GM04503 (cell line): ENCODE results near the gene STAB1.

Source experiments
- DNase-seq: peaks from one replicate; pipeline ENCODE4 v3.0.0-alpha.2; 2012; ENCODE audit warnings: low read depth

STAB1 gene

DNA sequence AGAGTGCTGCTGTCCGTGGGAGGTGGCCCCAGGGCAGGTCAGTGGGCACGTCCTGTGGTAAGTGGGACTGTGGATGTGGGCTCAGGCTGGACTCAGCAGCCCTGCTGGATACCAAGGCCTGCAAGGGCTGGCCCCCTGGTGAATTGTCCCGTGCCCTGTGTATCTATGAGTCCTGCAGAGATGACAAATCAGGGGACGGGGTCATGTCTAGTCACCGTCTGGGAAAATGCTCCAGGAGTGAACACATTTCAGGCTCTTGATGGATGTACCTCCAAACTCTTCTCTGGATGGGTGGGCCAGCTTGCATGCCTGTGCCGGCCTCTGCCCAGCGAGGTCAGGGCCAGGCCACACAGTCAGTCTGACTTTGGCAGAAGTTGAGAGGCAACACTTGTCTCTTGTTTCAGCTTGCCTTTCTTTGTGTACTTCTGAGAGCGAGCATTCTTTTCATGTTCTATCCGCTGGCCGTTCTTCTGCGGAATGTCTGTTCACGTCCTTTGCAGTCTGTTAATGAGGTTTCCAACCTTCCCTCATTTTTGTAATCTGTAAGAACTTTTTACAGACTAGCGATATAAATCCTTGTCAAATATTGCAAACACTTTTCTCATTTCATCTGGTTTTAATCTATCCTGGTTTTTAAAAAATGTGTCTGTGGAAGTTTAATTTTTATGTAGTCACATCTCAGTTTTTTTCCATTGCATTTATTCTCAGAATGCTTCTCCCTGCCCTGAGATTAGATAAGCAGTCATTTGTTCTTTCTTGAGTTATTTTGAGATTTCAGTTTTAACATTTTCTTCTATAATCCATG lies 11.4 kb upstream of the STAB1 start:
- DNase-seq: peak; percentile 73

DNA sequence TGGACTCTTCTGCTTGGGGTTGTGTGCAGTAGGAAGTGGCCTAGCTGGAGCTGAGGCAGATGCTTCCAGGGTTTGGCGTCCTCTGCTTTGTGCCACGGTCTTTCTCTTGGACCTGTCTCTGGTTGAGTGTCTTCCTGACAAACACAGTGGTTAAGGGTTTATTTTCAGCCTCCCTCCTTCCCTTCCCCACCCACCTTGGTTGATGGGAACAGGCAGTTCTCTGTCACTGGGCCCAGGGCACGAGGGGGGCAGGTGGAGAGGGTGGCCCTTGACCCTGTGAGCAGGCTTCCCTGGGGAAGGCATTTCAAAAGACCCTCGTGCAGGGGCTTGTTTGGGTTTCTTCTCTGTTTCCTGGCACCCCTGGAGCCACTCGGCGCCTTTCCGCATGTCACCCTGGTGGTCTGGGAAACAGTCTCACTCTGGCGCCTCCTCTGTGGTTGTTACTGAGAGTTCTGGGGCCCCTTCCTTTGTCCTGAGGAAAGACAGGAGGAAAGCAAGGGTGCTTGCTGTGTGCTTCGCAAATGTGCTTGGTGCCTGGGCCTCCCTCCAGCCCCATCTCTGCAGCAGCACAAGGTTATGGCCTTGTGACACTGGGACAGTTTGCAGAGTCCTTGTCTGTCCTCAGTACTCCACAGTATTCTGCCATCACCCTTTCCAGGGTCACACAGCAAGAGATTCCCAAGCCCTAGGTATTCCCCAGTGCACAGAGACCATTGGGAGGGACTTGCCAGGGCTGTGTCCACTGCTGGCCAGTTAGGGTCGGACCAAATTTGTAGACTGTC lies 10.3 kb upstream of the STAB1 start:
- DNase-seq: no peak

DNA sequence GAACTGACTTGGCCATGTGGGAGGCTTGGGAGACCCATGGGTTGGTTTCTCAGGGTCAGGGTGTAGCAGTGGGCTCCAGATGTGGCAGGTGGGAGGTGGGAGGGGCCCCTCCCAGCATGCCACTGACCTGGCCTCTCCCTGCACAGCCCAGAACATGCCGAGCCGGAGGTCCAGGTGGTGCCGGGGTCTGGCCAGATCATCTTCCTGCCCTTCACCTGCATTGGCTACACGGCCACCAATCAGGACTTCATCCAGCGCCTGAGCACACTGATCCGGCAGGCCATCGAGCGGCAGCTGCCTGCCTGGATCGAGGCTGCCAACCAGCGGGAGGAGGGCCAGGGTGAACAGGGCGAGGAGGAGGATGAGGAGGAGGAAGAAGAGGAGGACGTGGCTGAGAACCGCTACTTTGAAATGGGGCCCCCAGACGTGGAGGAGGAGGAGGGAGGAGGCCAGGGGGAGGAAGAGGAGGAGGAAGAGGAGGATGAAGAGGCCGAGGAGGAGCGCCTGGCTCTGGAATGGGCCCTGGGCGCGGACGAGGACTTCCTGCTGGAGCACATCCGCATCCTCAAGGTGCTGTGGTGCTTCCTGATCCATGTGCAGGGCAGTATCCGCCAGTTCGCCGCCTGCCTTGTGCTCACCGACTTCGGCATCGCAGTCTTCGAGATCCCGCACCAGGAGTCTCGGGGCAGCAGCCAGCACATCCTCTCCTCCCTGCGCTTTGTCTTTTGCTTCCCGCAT lies 7.9 kb upstream of the STAB1 start:
- DNase-seq: no peak

DNA sequence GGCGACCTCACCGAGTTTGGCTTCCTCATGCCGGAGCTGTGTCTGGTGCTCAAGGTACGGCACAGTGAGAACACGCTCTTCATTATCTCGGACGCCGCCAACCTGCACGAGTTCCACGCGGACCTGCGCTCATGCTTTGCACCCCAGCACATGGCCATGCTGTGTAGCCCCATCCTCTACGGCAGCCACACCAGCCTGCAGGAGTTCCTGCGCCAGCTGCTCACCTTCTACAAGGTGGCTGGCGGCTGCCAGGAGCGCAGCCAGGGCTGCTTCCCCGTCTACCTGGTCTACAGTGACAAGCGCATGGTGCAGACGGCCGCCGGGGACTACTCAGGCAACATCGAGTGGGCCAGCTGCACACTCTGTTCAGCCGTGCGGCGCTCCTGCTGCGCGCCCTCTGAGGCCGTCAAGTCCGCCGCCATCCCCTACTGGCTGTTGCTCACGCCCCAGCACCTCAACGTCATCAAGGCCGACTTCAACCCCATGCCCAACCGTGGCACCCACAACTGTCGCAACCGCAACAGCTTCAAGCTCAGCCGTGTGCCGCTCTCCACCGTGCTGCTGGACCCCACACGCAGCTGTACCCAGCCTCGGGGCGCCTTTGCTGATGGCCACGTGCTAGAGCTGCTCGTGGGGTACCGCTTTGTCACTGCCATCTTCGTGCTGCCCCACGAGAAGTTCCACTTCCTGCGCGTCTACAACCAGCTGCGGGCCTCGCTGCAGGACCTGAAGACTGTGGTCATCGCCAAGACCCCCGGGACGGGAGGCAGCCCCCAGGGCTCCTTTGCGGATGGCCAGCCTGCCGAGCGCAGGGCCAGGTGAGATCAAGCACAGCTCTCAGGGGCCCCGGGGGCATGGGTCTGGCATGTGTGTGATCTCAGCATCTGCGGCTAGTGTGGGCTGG lies 7.1 kb upstream of the STAB1 start:
- DNase-seq: no peak

DNA sequence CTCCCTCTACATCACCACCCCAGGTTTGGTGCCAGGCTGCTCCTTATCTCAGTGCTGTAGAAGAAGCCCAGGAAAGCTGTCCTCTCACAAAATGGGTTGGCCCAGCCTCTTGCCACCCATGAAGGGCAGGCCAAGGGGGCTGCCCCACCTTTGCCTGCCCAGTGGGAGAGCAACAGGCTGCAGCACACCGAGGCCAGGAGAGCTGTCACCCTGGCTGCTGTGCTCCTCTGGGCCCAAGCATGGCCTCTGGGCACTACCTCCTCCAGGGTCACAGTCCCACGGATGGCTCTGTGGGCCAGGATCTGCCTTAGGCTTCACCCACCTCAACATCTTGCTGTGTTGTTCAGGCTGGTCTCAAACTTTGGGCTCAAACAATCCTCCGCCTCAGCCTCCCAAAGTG lies 6.4 kb upstream of the STAB1 start:
- DNase-seq: no peak

DNA sequence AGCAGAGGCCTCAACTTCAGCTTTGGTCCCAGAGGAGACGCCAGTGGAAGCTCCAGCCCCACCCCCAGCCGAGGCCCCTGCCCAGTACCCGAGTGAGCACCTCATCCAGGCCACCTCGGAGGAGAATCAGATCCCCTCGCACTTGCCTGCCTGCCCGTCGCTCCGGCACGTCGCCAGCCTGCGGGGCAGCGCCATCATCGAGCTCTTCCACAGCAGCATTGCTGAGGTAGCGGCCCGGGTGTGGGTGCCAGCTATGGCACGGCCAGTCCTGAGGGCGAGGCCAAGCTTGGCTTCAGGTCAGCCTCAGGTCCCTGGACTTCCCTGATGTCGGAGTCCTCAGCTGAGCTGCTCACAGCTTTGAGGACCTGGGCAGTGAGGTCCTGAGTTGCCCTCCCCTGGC lies 5.7 kb upstream of the STAB1 start:
- DNase-seq: no peak

DNA sequence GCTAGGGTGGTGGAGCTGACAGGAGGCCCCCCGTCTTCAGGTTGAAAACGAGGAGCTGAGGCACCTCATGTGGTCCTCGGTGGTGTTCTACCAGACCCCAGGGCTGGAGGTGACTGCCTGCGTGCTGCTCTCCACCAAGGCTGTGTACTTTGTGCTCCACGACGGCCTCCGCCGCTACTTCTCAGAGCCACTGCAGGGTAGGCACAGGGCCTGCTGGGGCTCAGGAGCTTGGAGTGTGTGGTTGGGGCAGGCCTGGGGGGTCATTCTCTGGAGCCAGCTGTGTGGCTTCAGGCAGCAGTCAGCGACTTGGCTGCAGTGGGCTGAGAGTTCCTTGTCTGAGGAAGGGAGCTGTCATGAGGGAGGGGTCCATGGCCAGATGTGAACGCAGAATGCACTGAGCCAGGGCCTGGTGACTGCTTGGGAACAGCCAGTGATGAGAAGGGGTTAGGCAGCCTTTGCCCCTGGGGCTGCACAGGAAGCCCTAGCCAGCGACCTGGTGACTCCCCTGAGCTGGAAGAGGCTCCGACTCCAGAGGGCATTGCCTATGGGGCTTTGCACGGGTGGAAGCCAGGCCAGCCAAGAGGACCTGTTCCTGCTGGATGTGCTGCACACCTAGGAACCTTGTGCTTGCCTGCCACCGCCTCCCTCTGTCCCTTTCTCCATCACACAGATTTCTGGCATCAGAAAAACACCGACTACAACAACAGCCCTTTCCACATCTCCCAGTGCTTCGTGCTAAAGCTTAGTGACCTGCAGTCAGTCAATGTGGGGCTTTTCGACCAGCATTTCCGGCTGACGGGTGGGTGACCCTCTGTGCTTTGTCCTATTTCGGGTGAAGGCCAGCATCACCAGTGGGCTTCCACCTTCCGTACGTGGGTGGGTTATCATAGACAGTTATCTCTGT lies 4.9 kb upstream of the STAB1 start:
- DNase-seq: no peak

DNA sequence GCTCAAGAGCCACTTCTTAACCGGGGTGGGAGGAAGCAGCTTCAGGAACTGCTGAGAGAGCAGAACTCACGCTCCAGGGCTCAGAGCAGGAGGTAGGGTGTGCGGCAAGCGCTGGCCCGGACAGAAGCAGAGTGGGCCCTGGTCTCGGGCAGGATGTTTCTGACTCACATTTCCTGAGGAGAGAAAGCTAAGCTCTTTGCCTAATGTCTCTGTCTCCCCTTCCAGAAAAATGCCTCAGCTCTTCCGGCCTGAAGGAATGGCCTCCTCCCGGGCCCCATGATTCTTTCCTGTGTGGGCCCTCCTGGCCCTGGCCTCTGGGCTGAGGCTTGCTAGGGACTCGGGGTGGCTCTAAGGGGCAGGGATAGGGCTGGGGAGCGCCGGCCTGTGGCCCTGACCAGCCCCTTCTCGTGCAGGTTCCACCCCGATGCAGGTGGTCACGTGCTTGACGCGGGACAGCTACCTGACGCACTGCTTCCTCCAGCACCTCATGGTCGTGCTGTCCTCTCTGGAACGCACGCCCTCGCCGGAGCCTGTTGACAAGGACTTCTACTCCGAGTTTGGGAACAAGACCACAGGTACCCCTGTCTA lies 4.1 kb upstream of the STAB1 start:
- DNase-seq: no peak

DNA sequence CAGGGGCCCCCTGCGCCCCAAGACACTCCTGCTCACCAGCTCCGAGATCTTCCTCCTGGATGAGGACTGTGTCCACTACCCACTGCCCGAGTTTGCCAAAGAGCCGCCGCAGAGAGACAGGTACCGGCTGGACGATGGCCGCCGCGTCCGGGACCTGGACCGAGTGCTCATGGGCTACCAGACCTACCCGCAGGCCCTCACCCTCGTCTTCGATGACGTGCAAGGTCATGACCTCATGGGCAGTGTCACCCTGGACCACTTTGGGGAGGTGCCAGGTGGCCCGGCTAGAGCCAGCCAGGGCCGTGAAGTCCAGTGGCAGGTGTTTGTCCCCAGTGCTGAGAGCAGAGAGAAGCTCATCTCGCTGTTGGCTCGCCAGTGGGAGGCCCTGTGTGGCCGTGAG lies 3.1 kb upstream of the STAB1 start:
- DNase-seq: no peak

DNA sequence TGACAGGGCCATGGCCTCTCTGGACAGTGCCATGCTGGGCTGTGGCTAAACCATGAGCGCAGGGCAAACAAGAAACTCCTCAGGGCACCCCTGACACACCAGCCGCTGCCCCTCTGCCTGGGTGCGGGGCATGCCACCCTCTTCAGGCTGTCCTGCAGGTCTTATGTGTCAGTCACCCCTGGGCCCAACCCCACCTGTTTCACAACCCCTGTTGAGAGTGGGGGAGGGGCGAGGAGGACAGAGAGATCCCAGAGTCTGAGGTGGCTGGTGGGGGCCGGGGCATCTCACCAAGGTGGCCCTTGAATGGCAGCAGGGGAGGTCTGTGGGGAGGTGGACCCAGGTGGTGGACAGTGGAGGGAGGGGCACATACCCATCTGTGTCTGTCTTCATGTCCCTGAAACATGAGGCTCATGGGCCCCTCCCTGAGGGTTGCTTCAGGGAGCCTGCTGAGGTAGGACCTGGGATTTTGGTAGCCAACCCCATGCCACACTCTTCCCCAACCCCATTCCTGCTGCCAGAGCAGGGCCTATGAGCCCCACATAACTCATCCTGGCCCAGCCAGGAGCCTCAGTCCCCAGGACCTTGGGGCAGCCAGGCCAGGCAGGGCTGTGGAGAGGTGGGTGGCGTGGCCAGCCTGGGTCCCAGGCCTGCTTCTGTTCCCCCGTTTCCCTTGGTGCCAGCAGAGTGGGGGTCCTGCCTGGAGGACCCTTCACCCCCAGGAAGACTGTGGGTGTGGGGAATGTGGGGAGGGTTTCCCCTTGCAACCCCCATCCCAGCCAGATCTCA lies 1.7 kb upstream of the STAB1 start:
- DNase-seq: no peak

DNA sequence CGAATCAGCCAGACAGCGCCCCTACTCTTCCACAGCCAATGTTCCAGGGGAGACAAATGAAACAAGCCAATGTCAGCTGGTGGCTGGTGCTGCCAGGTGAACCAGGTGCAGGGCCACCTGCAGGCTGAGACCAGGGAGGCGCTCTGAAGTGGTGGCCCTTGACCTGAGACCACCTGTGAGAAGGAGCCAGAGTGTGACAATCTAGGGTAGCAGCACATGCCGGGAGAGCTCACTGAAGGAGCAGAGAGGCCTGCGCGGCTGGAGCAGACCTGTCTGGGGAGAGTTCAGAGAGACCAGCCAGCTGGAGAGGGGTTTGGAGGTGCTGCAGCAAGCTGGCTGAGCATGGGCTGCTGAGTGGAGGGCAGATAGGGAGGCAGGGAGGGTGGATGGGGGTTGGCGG lies 693 bp upstream of the STAB1 start:
- no peak for DNase-seq

DNA sequence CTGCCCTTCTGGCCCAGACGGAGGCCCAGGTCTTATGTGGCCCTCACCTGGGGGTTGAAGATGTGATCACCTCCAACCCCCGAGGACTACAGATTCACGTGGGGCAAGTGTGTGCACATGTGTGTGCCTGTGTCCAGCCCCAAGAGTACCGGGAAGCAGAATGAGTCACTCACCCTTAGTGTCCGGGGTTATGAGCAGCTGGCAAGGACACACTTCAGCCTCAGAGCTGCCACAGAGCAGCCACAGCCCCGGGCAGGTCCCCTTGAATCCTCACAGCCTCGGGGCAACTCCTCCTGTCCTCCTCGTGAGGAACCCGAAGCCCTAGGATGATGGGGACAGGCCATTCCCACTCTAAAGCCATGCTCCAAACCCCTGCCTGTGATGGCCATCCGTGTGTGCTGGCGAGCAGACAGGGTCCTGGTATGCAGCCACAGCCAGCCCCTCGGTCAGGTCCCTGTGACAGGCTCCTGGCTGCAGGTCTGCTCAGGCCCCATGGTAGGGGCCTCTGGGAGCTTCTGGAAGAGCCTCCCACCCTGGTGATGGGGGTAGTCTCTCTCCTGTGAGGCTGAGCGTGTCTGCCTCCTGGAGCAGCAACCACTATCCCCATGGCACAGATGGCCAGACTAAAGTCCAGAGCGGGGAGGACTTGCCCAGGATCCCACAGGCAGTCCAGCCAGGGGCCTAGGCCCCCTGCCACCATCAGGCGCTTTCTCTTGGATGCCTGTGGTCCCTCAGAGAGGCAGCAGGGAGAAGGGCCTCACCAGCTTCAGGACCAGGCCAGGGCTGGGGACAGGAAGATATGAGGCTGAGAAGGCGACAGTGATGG lies 852 bp downstream of the STAB1 start:
- peak; percentile 26 for DNase-seq

DNA sequence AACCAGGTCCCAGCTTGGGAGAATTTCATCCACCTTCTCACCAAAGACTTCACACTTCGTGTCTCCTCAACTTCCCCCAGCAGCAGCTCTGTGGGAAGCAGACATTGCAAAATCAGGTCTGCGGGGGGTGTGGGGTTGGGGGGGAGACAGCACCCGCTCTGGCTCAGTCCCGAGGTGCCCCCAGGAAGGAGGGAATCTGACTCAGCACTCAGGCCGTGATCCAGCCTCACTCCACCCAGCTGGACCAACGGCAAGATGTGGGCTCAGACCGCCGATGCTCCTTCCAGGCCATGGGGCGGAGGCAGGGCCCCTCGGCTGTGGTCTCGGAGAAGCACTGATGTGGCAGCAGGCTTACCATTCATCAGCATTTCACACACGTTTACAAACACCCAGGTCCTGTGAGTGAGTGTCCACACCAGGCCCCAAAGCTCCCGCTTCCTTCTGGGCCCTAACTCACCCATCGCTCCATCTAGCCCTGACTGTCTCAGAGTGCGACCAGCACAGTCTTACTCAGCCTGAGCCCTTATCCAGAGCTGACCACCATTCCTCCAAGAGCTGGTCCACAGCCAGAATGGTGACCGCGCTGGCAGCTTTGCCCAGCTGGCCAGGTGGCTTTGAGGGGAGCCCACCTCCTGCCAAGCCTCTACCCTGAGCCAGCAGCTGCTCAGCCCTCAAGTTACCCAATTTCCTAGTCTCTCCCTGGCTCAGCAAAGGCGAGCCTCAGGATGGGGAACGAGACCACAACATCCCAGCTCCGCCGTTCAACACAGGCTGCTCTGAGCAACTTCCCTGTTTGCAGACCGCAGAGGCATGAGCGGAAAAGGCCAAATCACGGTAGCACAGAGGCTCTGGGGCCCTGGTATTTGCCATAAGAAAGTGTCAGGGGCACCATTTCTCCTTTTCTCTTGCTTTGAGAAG lies 3.3 kb downstream of the STAB1 start:
- peak; percentile 34 for DNase-seq

DNA sequence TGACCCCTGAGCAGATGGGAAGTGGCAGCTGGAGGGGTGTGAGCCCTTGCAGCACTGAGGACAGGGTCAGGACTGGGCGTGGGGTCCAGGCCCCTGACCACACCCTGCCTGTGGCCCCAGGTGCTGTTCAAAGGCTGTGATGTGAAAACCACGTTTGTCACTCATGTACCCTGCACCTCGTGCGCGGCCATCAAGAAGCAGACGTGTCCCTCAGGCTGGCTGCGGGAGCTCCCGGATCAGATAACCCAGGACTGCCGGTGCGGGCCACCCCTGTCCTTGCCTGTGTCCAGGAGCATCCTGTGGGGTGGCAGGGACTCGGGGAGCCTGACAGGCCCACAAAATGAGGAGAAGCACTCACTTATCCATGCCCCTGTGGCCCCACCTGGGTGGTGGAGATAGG lies 5.9 kb downstream of the STAB1 start:
- no peak for DNase-seq

DNA sequence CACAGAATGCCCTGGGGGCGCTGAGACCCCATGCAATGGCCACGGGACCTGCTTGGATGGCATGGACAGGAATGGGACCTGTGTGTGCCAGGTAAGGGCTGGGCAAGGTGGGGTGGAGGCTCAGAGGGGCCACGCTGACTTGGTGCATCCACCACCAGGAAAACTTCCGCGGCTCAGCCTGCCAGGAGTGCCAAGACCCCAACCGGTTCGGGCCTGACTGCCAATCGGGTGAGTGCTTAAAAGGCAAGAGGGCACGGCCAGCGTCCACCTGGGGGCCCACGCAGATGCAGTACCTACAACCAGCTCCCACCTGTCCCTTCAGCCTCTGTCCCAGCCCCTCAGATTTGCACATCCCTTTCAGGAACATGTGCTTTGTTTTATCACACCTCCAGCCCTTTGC lies 6.9 kb downstream of the STAB1 start:
- no peak for DNase-seq

DNA sequence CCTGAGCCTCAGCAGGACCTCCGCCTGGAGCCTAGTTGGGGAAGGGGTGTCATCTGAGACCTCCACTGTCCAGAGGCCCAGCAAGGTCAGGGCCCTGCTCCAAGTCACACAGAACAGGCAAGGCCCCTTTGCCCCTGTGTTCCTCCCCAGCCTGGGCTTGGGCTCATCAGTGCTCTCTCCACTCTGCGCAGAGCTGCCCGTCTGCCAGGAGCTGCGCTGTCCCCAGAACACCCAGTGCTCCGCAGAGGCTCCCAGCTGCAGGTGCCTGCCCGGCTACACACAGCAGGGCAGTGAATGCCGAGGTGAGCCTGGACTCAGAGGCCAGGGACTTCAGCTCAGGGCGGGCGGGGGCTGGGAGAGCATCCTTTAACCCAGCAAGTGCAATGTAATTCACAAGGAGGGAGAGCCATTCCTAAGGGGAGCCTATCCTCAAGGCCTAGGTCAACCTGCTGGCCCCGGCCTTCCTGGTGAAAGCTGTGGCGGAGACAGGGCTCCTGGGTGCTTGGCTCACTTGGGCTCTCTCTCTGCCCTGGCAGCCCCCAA lies 7.7 kb downstream of the STAB1 start:
- no peak for DNase-seq

DNA sequence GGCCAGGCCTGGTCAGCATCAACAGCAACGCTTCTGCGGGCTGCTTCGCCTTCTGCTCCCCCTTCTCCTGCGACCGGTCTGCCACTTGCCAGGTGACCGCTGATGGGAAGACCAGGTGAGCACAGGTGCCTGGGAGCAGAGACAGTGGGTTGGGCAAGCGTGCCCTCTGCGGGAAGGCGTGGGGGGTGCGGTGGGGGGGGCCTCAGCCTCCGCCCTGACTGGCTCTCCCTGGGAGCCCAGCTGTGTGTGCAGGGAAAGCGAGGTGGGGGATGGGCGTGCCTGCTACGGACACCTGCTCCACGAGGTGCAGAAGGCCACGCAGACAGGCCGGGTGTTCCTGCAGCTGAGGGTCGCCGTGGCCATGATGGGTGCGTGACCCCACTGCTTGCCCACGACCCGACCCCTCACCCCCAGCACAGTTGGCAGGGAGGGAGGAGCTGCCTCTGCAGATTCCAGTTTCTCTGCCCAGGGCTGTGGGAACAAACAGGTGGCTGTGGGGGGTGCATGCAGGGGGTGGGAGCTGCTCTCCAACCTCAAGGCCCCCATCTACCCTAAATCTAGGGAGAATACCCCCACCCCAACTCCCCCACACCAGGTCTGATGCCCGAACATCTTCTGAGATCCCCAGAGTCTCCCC lies 8.8 kb downstream of the STAB1 start:
- DNase-seq: no peak
